HG03442 (cell line): ENCODE results near the gene GRK1.
"Not testable (repeated sequence)": the region's sequence is repeated elsewhere in the genome, so short reads cannot be mapped to it uniquely, and the experiment has no call there.

Experiments used
- ATAC-seq: cut with Tn5 transposase; IDR thresholded peaks from one replicate; pipeline ENCODE4 v1.9.1; 2021; ENCODE audit warnings: mild to moderate bottlenecking, moderate library complexity; ENCODE audit not compliant: unreplicated experiment

The GRK1 gene

GRCh38 chr13:113742000-113742441 lies 75.0 kb downstream of the GRK1 start:
- ATAC-seq, result no peak

DNA sequence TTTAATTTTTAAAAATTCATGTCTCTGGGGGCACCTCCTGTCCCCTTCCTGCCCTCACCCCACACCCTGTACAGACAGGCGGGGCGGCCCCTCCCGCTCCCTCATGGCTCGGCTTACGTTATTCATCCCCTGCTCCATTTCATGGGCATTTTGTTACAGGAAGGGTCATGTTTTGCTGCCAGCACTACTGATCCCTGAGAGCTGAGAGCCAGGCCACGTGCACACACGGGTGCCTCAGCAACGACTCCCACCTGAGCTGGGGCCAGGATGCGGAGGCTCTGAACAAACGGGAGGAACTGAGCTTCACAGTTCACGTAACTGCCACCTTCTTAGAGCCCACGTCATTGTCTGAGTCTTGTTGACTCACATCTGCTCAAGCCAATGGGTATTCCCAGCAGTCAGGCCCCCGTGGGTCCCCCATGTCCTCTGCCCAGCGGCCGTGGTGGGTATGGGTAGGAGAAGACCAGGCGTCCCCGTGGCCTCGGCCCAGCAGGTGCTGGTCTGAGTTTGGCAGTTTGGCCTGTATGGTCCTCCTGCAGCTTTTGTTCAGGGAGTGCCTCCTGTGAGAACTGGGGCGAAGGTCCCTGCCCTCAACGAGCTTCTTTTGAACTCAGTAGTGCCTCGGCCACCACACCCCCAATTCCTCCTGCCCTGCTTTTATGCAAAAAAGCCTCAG lies 75.6 kb downstream of the GRK1 start:
- no peak for ATAC-seq

DNA sequence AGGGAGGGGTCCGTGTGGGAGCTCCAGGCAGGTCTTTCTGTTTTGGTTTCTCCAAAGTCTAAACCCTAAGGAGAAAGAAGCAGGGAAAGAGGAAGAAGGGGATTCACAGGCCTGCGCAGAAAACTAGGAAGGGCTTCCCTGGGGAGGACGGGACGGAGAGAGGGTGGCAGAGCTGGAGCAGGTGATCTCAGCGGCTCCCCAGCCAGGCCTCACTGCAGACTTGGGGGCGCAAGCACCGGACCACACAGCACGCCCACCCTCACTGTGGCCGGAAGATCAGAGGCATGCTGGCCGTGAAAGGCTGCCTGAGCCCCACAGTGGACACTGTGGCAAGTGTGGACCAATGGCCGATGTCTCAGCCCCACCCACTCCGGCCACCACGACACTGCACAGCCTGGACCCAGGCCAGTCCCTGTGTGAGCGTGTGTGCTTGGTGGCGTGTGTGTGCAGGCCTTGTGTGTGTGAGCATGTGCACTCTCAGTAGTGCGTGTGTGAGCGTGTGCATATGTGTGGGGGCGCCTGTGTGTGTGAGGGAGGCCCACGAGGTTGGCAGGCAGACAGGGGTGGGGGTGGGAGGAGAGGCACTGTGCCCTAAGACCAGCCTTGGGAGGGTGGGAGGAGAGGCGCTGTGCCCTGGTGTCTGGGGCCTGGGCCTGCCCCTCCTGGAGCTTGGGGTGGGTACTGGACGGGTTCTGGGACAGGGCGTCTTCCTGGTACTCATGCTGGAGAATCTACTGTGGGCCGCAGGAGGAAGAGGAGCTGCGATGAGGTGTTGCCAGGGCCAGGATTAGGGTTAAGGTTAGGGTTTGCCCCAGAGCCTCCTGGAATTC lies 76.6 kb downstream of the GRK1 start:
- no peak for ATAC-seq

- no peak for ATAC-seq
Measured at GRCh38 chr13:113744197-113745000, 77.4 kb downstream of the GRK1 start.

- ATAC-seq, result no peak
Measured at GRCh38 chr13:113745059-113745458, 78.0 kb downstream of the GRK1 start.

- not testable (repeated sequence) for ATAC-seq
Measured at GRCh38 chr13:113745500-113746142, 78.6 kb downstream of the GRK1 start.

DNA sequence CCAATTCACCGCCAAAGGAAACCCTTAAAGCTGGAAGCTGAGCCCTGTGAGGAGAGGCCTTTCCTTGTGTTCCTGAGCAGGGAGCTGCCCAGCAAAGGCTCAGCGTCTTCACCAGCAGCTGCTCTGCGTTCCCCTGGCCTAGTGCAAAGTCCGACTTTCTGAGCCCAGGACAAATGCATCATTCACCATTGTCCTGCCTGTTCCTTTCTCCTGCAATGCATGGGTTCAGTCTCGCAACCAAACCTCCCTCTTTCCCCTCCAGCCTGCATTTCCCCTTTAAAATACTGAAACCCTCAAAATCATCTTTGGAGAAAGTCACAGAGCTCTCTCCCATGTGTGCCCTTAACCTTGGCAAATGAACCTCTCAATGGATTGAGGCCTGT lies 79.1 kb downstream of the GRK1 start:
- ATAC-seq, result no peak

GRCh38 chr13:113746671-113747070 lies 79.7 kb downstream of the GRK1 start:
- no peak for ATAC-seq

DNA sequence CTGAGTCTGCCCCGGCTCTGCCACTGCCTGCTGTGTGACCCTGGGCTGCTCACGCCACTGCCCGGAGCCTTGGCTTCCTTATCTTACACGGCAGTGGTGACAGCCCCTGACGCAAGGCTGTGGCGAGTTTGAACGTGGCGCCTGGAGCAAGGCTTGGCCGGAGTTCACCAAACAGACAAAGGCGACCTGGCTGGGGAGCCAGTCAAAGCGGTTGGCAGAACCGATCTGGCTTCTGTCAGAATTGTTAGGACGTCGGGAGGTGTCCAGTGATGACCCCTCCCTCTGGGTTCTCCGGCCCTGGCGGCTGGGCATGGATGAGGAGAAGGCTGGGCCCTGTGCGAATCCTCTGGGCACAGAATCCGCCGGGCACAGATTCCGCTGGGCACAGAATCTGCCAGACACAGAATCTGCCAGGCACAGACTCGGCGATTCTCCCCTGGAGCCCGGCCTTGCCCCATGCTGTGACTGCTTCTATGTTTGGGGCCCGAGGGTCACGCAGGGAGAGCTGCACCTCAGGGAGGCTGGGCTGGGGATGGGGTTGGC lies 80.3 kb downstream of the GRK1 start:
- no peak for ATAC-seq

GRCh38 chr13:113748101-113748861 lies 81.3 kb downstream of the GRK1 start:
- ATAC-seq, result no peak

GRCh38 chr13:113748862-113749451 lies 81.9 kb downstream of the GRK1 start:
- ATAC-seq, result no peak

DNA sequence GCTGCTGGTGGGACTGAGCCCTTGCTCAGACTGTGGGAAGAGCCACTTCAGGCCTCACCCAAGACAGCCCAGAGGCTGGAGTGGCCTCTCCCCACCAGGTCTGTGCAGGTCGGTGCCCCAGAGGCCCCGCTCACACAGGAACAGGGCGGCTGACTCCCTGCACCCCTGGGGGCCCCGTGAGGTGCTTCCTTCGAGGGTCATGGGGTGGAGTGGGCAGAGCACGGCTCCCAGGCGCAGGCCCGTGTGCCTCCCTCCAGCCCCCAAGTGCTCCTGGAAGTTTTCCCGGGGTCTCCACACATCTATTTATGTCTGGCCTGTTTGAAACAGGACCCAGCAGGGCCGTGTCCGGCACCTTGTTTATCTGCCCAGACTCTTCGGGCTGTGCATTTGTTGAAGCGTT lies 82.5 kb downstream of the GRK1 start:
- no peak for ATAC-seq

DNA sequence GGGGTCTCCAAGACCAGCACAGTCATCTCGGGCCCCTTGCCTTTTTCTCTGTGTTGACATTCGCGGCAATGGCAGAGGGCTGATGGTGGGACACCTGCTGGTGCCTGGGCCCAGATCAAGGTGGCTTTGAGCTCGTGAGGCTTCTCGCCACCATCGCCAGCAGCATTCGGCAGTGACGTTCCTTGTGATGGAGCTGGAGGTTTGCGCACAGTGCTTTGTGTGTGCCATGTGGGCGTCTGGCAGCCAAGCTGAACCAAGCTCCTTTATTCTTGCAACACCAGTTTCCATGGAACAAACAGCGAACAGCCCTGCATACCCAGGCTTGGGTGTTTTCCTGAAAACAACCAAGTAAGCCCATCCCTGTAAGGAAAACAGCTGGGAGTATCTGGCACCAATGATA lies 82.9 kb downstream of the GRK1 start:
- ATAC-seq, result no peak

- no peak for ATAC-seq
Measured at GRCh38 chr13:113750554-113751399, 83.8 kb downstream of the GRK1 start.

GRCh38 chr13:113751491-113751890 lies 84.5 kb downstream of the GRK1 start:
- no peak for ATAC-seq

GRCh38 chr13:113752211-113752986 lies 85.4 kb downstream of the GRK1 start:
- not testable (repeated sequence) for ATAC-seq

GRCh38 chr13:113753171-113753570 lies 86.2 kb downstream of the GRK1 start:
- ATAC-seq, result no peak

DNA sequence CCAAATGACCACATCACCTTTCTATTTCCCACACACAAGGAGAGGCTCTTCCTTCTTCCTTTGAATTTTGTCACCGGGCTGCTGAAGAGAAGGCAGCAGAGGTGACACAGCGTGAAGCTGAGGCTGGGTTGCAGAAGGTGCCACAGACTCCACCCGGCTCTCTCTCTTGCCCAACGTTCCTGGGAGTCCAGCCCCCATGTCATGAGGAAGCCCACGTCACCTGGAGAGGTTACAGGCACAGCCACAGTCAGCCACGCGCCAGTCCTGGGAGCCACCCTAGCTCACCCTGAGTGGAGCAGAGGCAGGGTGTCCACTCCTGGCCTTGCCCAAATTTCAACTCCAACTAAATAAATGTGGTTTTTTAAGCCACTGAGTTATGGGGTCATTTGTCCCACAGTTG lies 87.2 kb downstream of the GRK1 start:
- no peak for ATAC-seq
